CD4-positive, alpha-beta memory T cell (primary cell): ENCODE data around the gene PATL1. TPM values are rescaled to one million over a fixed set of nuclear protein-coding genes. Genes with fewer than 3 reads are reported as not detected.

Source experiments
- CTCF ChIA-PET: fragments of 350-600 bp; sonication (Branson Sonifier 250); formaldehyde crosslinking; loops from one replicate; lab custom pipeline; 2021; ENCODE audit warnings: inconsistent platforms; ENCODE audit not compliant: partially characterized antibody; lab: Charles Lee
- POLR2A ChIA-PET: fragments of 350-600 bp; sonication (Branson Sonifier 250); formaldehyde crosslinking; loops from one replicate; lab custom pipeline; 2021; ENCODE audit not compliant: partially characterized antibody; lab: Charles Lee
- DNase-seq, 5 donors: peaks; one replicate each; pipeline versions ENCODE4 v3.0.0 to v3.0.0-alpha.2; 2020 to 2022; ENCODE audit warnings: mixed read lengths in 1 of 5
- H3K27ac ChIP-seq: one replicate; pipeline ENCODE4 v1.7.0; 2013; ENCODE audit warnings: low read depth, low read length
- H3K27me3 ChIP-seq: 2 replicates; pipeline ENCODE4 v1.7.0; 2013; ENCODE audit warnings: mild to moderate bottlenecking, low read length, moderate library complexity; ENCODE audit not compliant: insufficient read depth
- H3K36me3 ChIP-seq: 2 replicates; pipeline ENCODE4 v1.7.0; 2013; ENCODE audit warnings: mild to moderate bottlenecking, low read length, moderate library complexity; ENCODE audit not compliant: insufficient read depth
- H3K4me1 ChIP-seq: 2 replicates; pipeline ENCODE4 v1.7.0; 2013; ENCODE audit warnings: mild to moderate bottlenecking, low read length, moderate library complexity; ENCODE audit not compliant: insufficient read depth
- H3K4me3 ChIP-seq, 2 donors: one replicate each; pipeline ENCODE4 v1.7.0; 2013; ENCODE audit warnings: low read length in 2 of 2, mild to moderate bottlenecking in 1 of 2
- H3K9me3 ChIP-seq, 2 donors: one replicate each; pipeline ENCODE4 v1.7.0; 2013; ENCODE audit warnings: low read length in 2 of 2, control low read depth in 1 of 2; ENCODE audit not compliant: control insufficient read depth in 1 of 2
- H3K27ac Mint-ChIP-seq, 7 donors: one replicate each; pipeline ENCODE4 v1.8.0; 2020 to 2021; ENCODE audit warnings: mixed read lengths in 7 of 7, mild to moderate bottlenecking in 6 of 7, inconsistent platforms in 3 of 7, moderate library complexity in 3 of 7
- H3K27me3 Mint-ChIP-seq, 2 donors: one replicate each; pipeline ENCODE4 v1.8.0; 2020 to 2021; ENCODE audit warnings: mixed read lengths in 2 of 2
- H3K36me3 Mint-ChIP-seq, 2 donors: one replicate each; pipeline ENCODE4 v1.8.0; 2020 to 2021; ENCODE audit warnings: mixed read lengths in 2 of 2, inconsistent platforms in 1 of 2, mild to moderate bottlenecking in 1 of 2
- H3K4me1 Mint-ChIP-seq, 4 donors: one replicate each; pipeline ENCODE4 v1.8.0; 2020 to 2021; ENCODE audit warnings: mixed read lengths in 4 of 4, mild to moderate bottlenecking in 1 of 4
- H3K4me3 Mint-ChIP-seq, 8 donors: one replicate each; pipeline ENCODE4 v1.8.0; 2020 to 2021; ENCODE audit warnings: mixed read lengths in 8 of 8, mild to moderate bottlenecking in 7 of 8, moderate library complexity in 6 of 8, inconsistent platforms in 3 of 8
- H3K9me3 Mint-ChIP-seq, 8 donors: one replicate each; pipeline ENCODE4 v1.8.0; 2020 to 2021; ENCODE audit warnings: mixed read lengths in 8 of 8, mild to moderate bottlenecking in 5 of 8, inconsistent platforms in 3 of 8, moderate library complexity in 1 of 8
- intact Hi-C: fragments of 100-400 bp; cut with micrococcal nuclease; formaldehyde crosslinking; loops from one replicate; pipeline ENCODE4 v1.15.1; 2023
- polyA plus RNA-seq, 2 donors: library from polyadenylated mRNA; unstranded; fragments of 300-500 nt; fragmentation: Illumina TruSeq; gene quantifications; one replicate each; pipeline ENCODE4 v1.2.3, GENCODE V29; 2021
- total RNA-seq, 2 experiments: library from RNA; stranded (reverse); gene quantifications; one replicate each; pipeline ENCODE4 v1.2.3, GENCODE V29; 2021

The PATL1 gene
- total and polyA plus RNA-seq, 4 experiments from 2014 or later, result 2.6 to 45.5 (median 27.0) TPM

GRCh38 chr11:59674291-59674690 is 5.5 kb upstream of the PATL1 start:
- Histone ChIP-seq H3K4me3 (no peak overlapping the region), H3K27me3 (no peaks in the 10 kb centered on the region), H3K36me3 (no peaks in the 10 kb centered on the region), H3K27ac (no peak overlapping the region), H3K4me1 (peaks cover 9% of the 10 kb centered on the region), H3K9me3 (no peaks in the 10 kb centered on the region)
- ChIA-PET CTCF (no interaction called here), POLR2A (no interaction called here)
- Mint-ChIP-seq H3K36me3 (peaks cover 0 to 2% of the 10 kb centered on the region in 2 donors), H3K4me1 (peaks cover 5 to 10% (median 7%) of the 10 kb centered on the region in 4 donors), H3K4me3 (no peak overlapping the region), H3K9me3 (no peaks in the 10 kb centered on the region), H3K27me3 (no peaks in the 10 kb centered on the region), H3K27ac (no peak overlapping the region)
- intact Hi-C loops, result no loop called here
- DNase-seq, result no peak

GRCh38 chr11:59673291-59673690 is 4.5 kb upstream of the PATL1 start:
- Histone ChIP-seq H3K27ac (no peak overlapping the region), H3K9me3 (no peaks in the 10 kb centered on the region), H3K4me3 (no peak overlapping the region), H3K27me3 (no peaks in the 10 kb centered on the region), H3K4me1 (peaks cover 9% of the 10 kb centered on the region), H3K36me3 (no peaks in the 10 kb centered on the region)
- Mint-ChIP-seq H3K27me3 (no peaks in the 10 kb centered on the region), H3K36me3 (peaks cover 0 to 8% of the 10 kb centered on the region in 2 donors), H3K9me3 (no peaks in the 10 kb centered on the region), H3K27ac (no peak overlapping the region), H3K4me3 (no peak overlapping the region), H3K4me1 (peaks cover 5 to 18% (median 8%) of the 10 kb centered on the region in 4 donors)
- ChIA-PET CTCF (no interaction called here), POLR2A (interaction anchor here (1.0 kb wide), 1 partner anchor 57 kb away, joined by 5 read pairs; the partner anchor contains the start of gene OSBP)
- intact Hi-C loops, result no loop called here
- DNase-seq, result no peak

DNA sequence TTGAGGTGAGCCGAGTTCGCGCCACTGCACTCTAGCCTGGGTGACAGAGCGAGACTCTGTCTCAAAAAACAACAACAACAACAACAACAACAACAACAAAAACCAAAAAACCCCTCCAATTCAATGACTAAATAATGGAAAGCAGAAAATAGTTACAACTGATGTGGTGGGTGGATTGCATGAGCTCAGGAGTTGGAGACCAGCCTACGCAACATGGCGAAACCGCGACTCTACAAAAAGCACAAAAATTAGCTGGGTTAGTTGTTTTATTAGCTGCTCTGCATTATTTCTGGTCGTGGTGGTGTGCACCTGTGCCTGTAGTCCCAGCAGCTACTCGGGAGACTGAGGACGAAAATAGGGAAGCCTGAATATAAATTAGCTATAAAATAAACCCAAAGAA is 2.6 kb upstream of the PATL1 start:
- peaks cover 21 to 36% (median 25%) of the 10 kb centered on the region in 4 donors for H3K4me1 Mint-ChIP-seq
- Histone ChIP-seq H3K9me3 (no peaks in the 10 kb centered on the region), H3K4me1 (peaks cover 27% of the 10 kb centered on the region), H3K4me3 (no peak overlapping the region), H3K27ac (no peak overlapping the region), H3K36me3 (peaks cover 3% of the 10 kb centered on the region), H3K27me3 (no peaks in the 10 kb centered on the region)
- no peaks in the 10 kb centered on the region for H3K27me3 Mint-ChIP-seq
- H3K36me3 Mint-ChIP-seq, result peaks cover 9 to 26% of the 10 kb centered on the region in 2 donors
- no peak for DNase-seq
- H3K9me3 Mint-ChIP-seq, result no peaks in the 10 kb centered on the region
- H3K27ac Mint-ChIP-seq, result peak overlapping the region in 2 of 7 donors; percentile 25 to 30
- intact Hi-C loops, result no loop called here
- POLR2A ChIA-PET, result interaction anchor here (1.0 kb wide), 1 partner anchor 56 kb away, joined by 5 read pairs; the partner anchor contains the start of gene OSBP
- peak overlapping the region in 2 of 8 donors; percentile 15 to 27 for H3K4me3 Mint-ChIP-seq
- CTCF ChIA-PET, result interaction anchor here (0.7 kb wide), 1 partner anchor 134 kb away, joined by 3 read pairs; no protein-coding TSS in a partner anchor

GRCh38 chr11:59669611-59670009 is 773 bp upstream of the PATL1 start:
- DNase-seq, result no peak
- H3K27ac Mint-ChIP-seq, result peak overlapping the region; percentile 97 to 100 (median 100)
- intact Hi-C loops, result loop anchor here (1.0 to 2.0 kb wide), 8 partner anchors 54 to 1957 kb away; partner anchors contain the start of genes FAM111A, MED19, MRPL16 and OSBP

GRCh38 chr11:59668188-59668949 is 468 bp downstream of the PATL1 start:
- H3K4me1 Mint-ChIP-seq, result peaks cover 30 to 57% (median 39%) of the 10 kb centered on the region in 4 donors
- Histone ChIP-seq H3K4me1 (peaks cover 43% of the 10 kb centered on the region), H3K4me3 (peak overlapping the region; percentile 18 to 83), H3K36me3 (peaks cover 17% of the 10 kb centered on the region), H3K9me3 (no peaks in the 10 kb centered on the region), H3K27me3 (no peaks in the 10 kb centered on the region), H3K27ac (peak overlapping the region; percentile 99)
- peak overlapping the region; percentile 88 to 100 (median 95) for H3K27ac Mint-ChIP-seq
- peak overlapping the region; percentile 92 to 98 (median 94) for H3K4me3 Mint-ChIP-seq
- CTCF ChIA-PET, result interaction anchor here (0.8 to 2.3 kb wide), 13 partner anchors 9 to 524 kb away, joined by 3 to 12 read pairs (median 4); partner anchors contain the start of genes DTX4, MRPL16, OSBP and STX3
- peaks cover 26 to 50% of the 10 kb centered on the region in 2 donors for H3K36me3 Mint-ChIP-seq
- DNase-seq, result peak in 1 of 5 donors; percentile 87
- no peaks in the 10 kb centered on the region for H3K9me3 Mint-ChIP-seq
- intact Hi-C loops, result loop anchor here (2.0 kb wide), 3 partner anchors 134 to 1956 kb away; partner anchors contain the start of genes FAM111A, MED19 and TMX2
- POLR2A ChIA-PET, result interaction anchor here (0.8 to 2.7 kb wide), 18 partner anchors 9 to 141 kb away, joined by 3 to 74 read pairs (median 5); partner anchors contain the start of genes MRPL16, OSBP and STX3
- no peaks in the 10 kb centered on the region for H3K27me3 Mint-ChIP-seq

More at GRCh38 chr11:59669611-59670009, 773 bp upstream of the PATL1 start:
- H3K27me3 Mint-ChIP-seq, result no peaks in the 10 kb centered on the region
- peaks cover 13% of the 10 kb centered on the region for H3K36me3 ChIP-seq
- no peaks in the 10 kb centered on the region for H3K9me3 Mint-ChIP-seq
- peak overlapping the region; percentile 78 to 92 for H3K4me3 ChIP-seq
- no peaks in the 10 kb centered on the region for H3K9me3 ChIP-seq
- ChIA-PET CTCF (interaction anchor here (0.8 to 2.3 kb wide), 12 partner anchors 8 to 525 kb away, joined by 3 to 12 read pairs (median 4); partner anchors contain the start of genes DTX4, MRPL16 and OSBP), POLR2A (interaction anchor here (0.8 to 2.7 kb wide), 17 partner anchors 10 to 140 kb away, joined by 3 to 74 read pairs (median 5); partner anchors contain the start of genes MRPL16, OSBP and STX3)
- H3K4me1 Mint-ChIP-seq, result peaks cover 28 to 46% (median 35%) of the 10 kb centered on the region in 4 donors
- peak overlapping the region; percentile 99 for H3K27ac ChIP-seq
- no peaks in the 10 kb centered on the region for H3K27me3 ChIP-seq
- H3K36me3 Mint-ChIP-seq, result peaks cover 26 to 41% of the 10 kb centered on the region in 2 donors
- H3K4me1 ChIP-seq, result peaks cover 31% of the 10 kb centered on the region
- peak overlapping the region; percentile 92 to 99 (median 96) for H3K4me3 Mint-ChIP-seq

DNA sequence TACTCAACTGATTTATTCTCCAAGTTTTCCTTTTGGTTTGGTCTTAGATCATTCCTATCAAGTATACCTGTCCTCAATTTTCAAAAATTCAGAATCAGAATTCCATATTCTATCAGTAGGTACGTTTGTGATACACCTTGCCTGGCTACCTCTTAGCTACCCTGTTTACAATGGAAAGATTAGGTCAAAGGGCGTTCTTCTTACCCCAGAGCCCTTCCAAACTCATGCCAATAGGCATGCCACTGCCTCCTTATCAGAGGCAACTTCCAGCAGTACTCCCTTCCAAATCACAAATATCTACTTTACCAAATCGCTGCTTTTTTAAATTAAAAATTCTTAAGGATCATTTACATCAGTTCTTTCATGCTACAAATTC is 1.0 kb downstream of the PATL1 start:
- ChIA-PET CTCF (no interaction called here), POLR2A (interaction anchor here (1.4 to 2.2 kb wide), 4 partner anchors 9 to 52 kb away, joined by 4 to 11 read pairs (median 4); partner anchors contain the start of gene OSBP)
- Mint-ChIP-seq H3K4me3 (peak overlapping the region; percentile 92 to 98 (median 94)), H3K27me3 (no peaks in the 10 kb centered on the region), H3K36me3 (peaks cover 30 to 55% of the 10 kb centered on the region in 2 donors), H3K9me3 (no peaks in the 10 kb centered on the region), H3K27ac (peak overlapping the region; percentile 88 to 100 (median 95)), H3K4me1 (peaks cover 32 to 63% (median 40%) of the 10 kb centered on the region in 4 donors)
- intact Hi-C loops, result loop anchor here (2.0 kb wide), 3 partner anchors 135 to 1955 kb away; partner anchors contain the start of genes FAM111A, MED19 and TMX2
- H3K27ac ChIP-seq, result peak overlapping the region; percentile 99
- H3K36me3 ChIP-seq, result peaks cover 23% of the 10 kb centered on the region
- H3K4me3 ChIP-seq, result peak overlapping the region; percentile 18 to 83
- peaks cover 48% of the 10 kb centered on the region for H3K4me1 ChIP-seq
- H3K27me3 ChIP-seq, result no peaks in the 10 kb centered on the region
- DNase-seq, result no peak
- H3K9me3 ChIP-seq, result no peaks in the 10 kb centered on the region
